ENCODE measurements around the gene RETN.

Gene RETN

DNA sequence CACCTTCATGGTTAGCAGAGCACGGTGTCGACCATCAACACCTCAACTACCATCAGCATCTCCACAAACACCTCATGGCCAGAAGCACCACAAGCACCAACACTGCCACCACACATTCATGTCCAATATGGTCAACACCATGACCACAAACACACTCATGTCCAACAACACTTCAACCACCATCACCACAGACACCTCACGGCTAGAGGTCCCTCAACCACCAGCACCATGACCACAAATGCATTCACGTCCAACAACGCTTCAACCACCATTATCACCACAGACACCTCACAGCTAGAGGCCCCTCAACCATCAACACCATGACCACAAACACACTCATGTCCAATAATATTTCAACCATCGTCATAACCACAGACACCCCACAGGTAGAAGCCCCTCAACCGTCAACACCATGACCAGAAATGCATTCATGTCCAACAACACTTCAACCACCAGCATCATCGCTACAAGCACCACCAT, 22.0 kb downstream of the RETN start:
- TF ChIP-seq, protein P1, sequence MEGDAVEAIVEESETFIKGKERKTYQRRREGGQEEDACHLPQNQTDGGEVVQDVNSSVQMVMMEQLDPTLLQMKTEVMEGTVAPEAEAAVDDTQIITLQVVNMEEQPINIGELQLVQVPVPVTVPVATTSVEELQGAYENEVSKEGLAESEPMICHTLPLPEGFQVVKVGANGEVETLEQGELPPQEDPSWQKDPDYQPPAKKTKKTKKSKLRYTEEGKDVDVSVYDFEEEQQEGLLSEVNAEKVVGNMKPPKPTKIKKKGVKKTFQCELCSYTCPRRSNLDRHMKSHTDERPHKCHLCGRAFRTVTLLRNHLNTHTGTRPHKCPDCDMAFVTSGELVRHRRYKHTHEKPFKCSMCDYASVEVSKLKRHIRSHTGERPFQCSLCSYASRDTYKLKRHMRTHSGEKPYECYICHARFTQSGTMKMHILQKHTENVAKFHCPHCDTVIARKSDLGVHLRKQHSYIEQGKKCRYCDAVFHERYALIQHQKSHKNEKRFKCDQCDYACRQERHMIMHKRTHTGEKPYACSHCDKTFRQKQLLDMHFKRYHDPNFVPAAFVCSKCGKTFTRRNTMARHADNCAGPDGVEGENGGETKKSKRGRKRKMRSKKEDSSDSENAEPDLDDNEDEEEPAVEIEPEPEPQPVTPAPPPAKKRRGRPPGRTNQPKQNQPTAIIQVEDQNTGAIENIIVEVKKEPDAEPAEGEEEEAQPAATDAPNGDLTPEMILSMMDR (IDR thresholded peaks at IDR 0.05) = no peak
- Histone ChIP-seq H3K4me3 (no peak overlapping the region), H3K27ac (no peak overlapping the region)
- no peak for DNase-seq (ENCODE audit: low spot score)

DNA sequence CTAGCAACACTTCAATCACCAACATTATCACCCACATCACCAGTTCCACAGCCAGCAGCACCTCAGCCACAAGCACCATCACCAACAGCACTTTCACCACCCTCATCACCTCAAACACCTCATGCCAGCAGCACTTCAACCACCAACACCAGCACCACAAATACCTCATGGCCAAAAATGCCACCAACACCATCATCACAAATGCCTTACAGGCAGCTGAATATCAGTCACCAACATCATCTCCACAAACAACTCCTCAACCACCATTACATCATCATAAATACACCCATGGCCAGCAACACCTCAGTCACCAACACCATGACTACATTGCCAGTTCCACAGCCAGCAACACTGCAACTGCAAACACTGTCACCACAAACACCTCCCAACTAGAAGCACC, 22.6 kb downstream of the RETN start:
- Histone ChIP-seq H3K4me3 (no peak overlapping the region), H3K27ac (no peak overlapping the region)
- TF ChIP-seq, protein P1 (IDR thresholded peaks at IDR 0.05) = no peak
- DNase-seq (ENCODE audit: low spot score) = no peak

DNA sequence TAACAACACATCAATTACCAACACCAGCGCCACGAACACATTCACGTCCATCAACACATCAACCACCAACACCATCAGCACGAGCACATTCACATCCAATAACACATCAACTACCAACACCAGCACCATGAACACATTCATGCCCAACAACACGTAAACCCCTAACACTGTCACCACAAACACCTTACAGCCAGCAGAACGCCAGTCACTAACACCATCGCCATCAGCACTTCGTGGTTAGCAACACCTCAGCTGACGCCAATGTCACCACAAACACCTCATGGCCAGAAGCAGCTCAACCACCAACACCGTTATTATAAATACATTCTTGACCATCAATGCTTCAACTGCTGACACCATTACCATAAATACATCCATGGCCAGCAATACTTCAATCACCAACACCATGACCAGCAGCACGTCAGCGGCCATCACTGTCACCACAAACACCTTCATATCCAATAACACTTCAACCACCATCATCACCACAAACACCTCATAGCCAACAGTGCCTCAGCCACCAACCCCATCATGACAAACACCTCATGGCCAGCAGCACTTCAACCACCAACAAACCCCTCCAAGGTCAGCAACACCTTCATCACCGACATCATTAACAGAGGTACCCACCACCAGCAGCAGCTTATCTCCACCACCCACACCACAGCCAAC, 23.7 kb downstream of the RETN start:
- Histone ChIP-seq H3K4me3 (no peak overlapping the region), H3K27ac (no peak overlapping the region)
- DNase-seq (ENCODE audit: low spot score) = no peak
- TF ChIP-seq, protein P1 (IDR thresholded peaks at IDR 0.05) = no peak

DNA sequence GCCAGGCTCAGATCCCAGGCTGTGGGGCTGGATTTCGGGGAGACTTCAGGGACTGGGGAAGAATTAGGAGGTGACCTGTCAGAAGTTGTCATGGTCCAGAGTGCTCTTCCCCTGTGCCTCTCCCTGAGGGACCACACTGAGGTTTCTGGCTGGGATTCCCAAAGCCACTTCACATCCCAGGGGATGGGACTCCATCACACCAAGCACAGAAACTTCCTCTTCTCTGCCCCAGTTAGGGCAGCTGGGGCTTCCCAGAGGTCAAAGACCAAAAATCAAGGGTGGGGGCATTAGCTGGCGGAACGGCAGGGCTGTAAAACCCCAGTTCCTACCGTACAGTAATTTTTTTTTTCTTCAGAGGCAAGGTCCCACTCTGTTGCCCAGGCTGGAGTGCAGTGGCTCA, 25.6 kb downstream of the RETN start:
- TF ChIP-seq, protein P1 (IDR thresholded peaks at IDR 0.05) = no peak
- H3K27ac ChIP-seq = no peak overlapping the region
- no peak overlapping the region for H3K4me3 ChIP-seq
- DNase-seq (ENCODE audit: low spot score) = no peak

DNA sequence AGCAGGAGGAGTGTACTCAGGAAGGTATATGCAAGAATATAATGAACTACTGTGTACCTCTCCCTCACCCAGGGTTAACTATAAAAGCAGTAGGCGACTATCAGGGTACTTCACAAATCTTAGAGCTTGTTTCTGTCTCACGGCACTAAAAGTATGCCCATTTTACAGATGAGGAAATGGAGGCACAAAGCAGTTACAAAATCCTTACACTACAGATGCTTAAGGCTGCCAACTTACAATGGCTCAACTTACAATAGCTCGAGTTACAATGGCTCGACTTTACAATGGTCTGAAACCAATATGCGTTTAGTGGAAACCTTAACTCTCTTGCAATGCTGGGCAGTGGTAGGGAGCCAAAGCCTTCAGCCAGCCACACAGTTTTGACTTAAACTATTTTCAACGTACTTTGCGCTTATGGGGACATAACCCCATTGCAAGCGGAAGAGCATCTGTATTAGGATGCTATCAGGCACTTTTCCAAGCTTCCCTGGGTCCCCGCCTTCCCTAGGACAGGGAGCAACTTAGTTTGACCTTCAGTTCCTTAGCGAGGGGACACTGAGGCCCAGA, 29.0 kb downstream of the RETN start:
- Histone ChIP-seq H3K27ac (no peak overlapping the region), H3K4me3 (no peak overlapping the region)
- no peak for DNase-seq (ENCODE audit: low spot score)
- TF ChIP-seq, protein P1 (IDR thresholded peaks at IDR 0.05) = no peak

DNA sequence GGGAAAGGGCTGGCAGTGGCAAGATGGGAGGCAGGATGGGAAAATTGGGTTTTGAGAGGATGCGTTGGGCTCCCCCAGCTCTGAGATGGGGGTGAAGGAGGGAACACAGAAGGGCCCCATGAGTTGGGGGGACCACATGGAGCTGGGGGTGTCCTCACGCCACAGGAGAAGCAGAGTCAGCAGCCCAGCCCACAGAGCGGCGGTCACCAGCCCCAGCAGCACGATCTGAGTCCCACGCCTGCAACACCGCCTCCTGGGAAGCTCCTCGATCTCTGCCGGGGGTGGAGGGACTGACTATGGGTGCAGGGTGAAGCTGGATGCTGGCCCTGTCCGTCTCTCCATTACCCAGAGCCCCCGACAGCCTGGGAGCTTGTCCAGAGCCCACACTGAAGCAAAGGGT, 29.7 kb downstream of the RETN start:
- TF ChIP-seq, protein P1 (IDR thresholded peaks at IDR 0.05) = no peak
- no peak for DNase-seq (ENCODE audit: low spot score)

DNA sequence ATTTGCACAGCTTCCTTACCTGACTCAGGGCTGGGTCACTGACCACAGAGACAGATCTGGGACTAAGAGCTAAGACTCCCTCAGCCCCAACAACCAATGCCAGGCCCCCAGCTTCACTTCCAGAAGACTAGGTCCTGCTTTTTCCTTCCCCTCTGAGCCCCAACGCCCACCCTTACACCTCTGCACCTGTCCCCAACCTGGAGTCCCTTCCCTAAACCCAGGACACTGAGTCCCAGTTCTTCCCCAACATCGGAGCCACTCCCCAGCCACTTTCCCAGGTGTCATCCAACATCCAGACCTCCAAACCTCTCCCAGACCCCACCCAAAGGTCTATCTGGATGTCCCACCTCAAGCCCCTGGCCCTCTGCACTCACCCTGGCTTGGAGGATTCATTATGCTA, 30.2 kb downstream of the RETN start:
- DNase-seq (ENCODE audit: low spot score) = no peak
- TF ChIP-seq, protein P1 (IDR thresholded peaks at IDR 0.05) = no peak
- Histone ChIP-seq H3K4me3 (no peak overlapping the region), H3K27ac (no peak overlapping the region)

More for the DNA sequence above, 29.7 kb downstream of the RETN start:
- H3K4me3 ChIP-seq = no peak overlapping the region
- H3K27ac ChIP-seq = no peak overlapping the region
